Left hindlimb (tissue), 1 donor: Measurements from ENCODE around the gene ADARB2.
A peak's percentile ranks its signal among the peaks of the same experiment; 100 is the strongest.

ENCODE experiments used
- DNase-seq: peaks from one replicate; pipeline ENCODE4 v3.0.0-alpha.2; 2018

ADARB2 gene

DNA sequence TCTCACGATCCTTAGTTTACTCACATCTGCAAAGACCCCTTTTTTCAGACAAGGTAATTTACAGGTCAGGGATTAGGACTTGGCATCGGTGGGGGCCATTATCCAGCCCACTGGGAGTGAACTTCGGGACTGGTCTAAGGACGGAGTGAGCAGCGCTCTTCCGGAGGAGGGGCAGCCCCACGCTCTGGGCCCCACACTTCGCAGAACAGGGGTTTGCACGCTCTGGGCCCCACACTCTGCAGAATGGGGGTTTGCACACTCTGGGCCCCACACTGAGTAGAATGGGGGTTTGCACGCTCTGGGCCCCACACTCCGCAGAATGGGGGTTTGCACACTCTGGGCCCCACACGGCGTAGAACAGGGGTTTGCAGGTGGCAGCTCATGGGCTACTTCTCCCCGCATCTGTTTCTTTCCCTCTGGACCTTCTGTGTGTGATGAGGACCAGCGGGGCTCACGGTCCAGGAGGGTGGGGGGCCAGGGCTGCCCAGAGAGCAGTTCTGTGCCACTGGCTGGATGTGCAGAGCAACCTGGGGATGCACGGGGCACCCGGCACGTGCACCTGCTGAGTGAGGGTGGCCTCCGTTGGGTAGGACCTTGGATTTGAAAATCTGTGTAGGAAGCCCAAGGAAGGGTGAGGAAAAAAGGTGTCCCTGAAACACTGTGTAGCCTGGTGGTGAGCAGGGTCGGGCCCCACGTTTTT lies 546.4 kb downstream of the ADARB2 start:
- DNase-seq, result no peak

DNA sequence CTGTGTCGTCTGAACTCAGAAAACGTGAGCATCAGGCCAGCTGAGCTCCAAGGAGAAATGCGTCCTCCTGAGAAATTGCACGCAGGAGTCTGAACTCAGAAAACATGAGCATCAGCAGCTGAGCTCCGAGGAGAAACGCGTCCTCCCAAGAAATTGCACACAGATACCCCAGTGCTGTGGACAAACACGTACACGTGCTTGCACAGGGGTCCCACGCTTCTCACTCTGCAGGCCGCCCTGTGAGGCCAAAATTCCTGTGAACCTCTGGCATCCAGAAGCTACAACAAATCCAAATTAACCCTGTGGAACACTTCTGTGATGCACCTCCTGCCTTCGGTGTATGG lies 547.3 kb downstream of the ADARB2 start:
- DNase-seq, result no peak

DNA sequence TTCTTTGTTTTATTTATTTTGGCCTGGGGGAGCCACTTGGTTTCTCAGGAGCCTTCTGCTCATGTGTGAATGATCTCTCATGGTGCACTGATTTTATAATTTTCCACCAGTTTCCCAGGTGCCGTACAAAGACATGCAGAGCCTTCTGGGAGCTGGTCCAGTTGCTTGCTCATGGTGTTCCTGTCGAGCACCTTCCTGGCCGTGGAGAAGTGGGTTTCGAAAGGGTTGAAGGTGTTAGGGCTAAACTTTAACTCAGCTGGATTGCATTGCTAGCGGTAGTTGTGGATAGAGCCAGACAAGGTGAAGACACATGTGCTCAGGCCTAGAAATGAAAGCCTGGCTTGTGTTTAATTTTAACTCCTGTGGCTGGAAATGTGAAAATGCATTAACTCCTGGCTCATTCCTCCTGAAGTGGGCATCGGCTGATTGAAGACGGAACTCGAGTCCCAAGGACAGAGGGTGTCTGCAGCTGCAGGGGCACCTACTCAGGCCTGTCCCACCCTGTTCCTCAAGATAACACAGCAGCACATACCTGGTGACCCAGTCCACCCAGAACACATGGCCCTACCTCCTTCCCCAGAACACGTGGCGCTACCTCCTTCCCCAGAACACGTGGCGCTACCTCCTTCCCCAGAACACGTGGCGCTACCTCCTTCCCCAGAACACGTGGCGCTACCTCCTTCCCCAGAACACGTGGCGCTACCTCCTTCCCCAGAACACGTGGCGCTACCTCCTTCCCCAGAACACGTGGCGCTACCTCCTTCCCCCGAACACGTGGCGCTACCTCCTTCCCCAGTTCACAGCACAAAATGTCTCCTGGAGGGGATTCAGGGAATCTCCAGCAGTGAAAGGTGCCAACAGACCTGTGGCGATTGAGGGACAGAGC lies 547.9 kb downstream of the ADARB2 start:
- DNase-seq, result no peak

DNA sequence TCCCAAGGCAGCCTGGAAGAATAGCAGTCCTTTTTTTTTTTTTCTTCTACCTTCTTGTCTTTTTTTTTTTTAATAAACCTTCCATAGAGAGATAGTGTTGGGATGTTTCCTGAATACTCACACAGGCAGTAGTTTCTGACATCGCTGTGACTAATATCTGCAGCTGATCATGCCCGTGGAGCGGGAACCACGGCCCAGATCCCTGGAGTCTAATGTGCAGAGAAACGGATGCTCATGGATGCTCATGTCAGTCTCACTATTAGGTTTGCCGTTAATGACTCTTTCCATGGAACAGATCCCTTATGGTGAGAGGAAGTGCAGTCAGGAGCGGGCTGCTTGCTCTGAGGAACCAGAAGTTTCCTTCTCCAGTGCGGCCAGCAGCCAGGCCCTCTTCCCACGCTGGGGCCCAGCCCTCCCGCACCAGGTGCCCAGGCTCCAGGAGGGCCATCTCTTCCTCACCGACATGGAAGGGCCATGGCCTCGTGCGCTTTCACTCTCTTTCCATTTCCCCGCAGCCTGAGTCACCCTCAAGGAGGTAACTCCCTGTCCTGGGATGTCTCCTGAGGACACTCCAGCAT lies 548.7 kb downstream of the ADARB2 start:
- no peak for DNase-seq

DNA sequence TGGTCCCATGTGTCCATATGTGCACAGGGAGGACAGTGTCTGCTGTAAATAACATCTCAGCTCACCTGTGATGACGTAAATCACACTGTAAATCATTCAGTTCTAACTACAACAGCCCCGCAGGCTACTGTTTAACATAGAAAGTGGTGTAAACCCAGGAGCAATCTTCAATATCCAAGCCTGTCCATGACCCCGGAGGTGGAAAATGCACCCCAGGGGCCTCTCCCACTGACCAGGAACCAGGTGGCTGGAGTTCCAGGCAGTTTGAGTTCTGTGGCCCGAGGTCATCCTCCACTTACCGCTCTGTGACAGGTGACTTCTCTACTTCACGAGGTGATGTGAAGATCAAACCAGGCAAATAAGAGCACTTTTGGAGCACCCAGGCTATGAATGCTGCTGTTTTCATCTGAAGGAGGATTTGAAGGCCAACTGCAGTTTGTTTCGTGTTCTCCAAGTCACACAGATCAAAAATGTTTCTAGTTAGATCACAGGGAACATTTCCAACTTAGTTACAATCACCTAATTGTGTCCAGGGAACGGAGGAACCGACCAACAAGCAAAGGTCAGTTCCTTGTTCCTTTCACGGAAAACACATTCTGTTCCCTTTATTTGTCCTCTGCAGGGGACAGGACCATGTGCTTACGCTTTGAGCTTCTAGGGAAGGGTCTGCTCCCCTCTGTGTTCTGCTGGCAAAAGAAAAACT lies 549.3 kb downstream of the ADARB2 start:
- DNase-seq, result no peak

DNA sequence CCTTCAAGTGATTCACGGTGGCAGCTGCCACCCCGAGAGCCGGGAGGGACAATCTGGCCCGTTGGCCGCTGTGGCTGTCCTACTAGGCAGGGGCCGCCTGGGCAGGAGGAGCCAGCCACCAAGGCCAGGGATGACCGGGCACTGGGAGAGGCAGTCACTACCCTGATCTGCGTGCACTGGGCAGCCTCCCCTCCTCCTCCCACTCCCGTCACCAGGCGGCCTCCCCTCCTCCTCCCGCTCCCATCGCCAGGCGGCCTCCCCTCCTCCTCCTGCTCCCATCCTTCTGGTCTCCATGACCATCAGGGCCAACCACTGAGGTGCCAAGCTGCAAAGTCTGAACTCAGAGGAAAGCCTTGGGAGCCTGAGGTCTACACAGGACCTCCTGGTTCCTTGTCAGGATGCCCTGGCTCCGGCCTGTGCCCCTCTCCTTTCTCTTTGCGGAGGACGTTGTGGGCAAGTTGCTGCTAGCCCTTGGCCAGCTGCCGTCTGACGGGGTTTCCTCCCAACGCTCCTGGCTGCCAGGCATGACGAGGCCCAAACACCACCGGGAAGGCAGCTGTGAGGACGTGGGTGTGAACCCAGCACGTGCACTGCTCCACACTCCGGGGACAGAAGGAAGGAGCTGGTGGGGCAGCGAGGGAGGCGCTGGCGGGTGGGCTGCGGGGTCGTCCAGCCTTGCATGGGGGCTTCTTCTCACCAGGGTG lies 550.0 kb downstream of the ADARB2 start:
- no peak for DNase-seq

DNA sequence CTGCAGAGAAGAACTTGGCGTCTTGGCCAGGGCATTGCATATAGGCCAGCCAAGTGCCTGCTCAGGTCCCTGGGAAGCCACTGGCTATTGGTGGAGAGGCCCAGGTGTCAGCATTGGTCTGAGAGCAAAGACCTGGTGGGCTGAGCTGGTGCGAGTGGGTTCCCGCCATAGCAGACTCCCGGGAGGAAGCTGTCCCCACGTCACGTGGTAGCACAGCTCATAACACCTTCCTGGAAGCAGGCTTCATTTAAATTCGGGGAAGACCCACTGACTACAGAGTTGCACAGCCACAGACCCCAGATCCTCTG lies 550.7 kb downstream of the ADARB2 start:
- DNase-seq, result no peak

DNA sequence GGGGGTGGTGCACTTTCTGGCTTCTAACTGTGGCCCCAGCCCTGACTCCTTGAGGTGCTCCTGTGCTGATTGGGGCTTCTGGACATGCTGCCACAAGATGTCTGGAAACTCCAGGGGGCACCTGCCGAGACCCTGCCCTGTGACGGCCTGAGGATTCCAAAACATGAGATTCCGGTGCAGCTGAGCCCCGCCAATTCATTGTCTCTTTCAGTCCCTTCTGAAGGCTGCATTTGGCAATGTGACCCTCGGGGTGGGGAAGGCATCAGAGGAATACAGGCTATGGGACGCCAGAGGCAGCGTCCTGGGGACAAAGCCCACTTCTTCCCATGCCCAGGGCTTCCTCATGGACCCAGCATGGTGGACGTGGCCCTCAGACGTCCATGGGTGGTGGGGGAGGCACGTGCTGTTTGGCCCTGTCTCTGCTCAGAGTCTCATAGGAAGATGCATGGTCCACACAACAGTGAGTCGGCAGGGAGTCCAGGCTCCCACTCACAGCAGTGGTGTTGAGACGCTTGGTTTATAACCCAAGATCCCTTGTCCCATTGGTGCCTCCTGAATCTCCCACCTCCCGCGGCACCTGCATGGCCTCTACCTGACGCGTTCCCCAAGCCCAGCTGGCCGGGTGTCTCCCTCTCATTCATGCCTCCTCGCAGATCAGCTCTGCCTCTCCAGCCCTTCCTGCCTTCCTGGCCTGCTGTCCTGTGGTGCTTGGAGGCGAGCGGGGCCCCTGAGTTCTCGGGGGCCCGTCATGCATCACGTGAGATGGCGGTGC lies 551.2 kb downstream of the ADARB2 start:
- DNase-seq, result no peak

DNA sequence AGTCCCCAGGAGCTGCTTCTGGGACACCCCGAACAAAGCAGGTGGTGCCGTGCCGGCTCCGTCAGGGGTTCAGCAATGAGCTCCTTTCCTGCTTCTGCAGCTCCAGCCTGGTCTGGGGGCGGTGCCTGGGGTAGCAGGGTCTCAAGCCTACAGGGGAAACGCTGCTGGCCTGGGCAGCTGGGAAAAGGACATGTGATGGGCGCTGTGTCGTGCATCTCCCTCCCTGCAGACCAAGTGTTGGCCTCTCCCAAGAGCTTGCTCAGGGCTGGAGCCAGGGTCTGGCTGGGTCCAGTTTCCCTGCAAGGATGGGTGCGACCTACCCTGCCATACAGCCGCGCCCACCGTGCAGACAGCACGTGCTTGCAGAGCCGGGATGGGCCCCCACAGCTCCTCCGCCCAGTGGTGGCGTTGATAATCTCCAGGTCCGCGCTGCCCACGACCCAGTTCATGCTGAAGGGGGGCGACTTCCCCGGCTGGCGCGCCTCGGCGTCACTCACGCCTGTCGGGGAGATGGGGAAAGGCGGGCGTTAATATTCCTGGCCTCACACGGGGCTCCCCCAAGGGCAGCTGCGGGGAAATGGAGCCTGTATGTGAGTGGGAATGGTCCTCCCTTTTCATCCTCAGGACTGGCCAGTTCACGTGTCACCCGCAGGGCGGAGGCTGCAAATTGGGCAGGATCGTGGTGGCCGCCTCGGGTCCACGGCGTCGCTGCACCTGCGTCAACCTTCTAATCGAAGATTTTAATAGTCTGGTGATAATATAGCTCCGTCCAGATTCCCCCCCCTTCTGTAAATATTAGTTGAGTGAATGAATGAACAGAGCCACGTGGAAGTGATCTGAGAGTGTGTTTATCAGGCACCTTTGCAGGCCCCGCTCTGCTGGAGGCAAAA lies 552.5 kb downstream of the ADARB2 start:
- no peak for DNase-seq

DNA sequence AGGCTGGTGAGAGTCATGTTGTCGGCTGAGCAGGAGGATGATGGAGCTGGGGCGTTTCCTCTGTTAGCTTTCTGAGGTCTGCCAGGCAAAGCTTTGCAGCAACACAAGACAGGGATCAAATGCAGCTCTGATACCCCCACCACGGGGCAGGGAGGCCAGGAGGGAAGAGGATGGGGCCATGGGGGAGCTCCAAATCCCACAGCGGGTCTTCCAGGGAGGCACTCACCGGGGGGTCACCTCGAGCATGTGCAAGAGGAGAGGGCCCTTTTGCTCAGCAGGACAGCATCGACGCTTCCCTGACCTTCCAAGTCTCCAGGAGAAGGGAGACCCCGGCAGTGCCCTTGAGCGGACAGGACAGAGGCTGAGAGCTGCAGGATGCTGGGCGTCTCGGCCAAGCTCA lies 553.6 kb downstream of the ADARB2 start:
- DNase-seq, result no peak

DNA sequence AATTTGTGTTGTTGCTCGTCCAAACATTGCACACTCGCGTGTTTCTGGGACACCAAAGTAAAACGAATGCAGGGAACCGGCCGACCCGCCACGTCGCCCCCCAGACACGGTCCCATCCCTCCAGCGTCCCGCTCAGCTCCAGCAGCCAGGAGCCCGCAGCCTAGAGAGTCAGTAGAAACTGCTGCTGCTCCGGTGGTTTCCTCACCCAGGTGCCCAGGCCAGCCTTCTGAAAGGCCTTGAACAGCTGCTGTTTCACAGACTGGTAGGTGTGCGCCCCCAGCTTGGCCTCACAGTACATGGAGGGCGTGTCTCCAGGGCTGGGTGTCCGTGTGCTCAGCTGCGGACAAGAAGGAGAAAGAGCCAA lies 554.3 kb downstream of the ADARB2 start:
- peak; percentile 47 for DNase-seq

DNA sequence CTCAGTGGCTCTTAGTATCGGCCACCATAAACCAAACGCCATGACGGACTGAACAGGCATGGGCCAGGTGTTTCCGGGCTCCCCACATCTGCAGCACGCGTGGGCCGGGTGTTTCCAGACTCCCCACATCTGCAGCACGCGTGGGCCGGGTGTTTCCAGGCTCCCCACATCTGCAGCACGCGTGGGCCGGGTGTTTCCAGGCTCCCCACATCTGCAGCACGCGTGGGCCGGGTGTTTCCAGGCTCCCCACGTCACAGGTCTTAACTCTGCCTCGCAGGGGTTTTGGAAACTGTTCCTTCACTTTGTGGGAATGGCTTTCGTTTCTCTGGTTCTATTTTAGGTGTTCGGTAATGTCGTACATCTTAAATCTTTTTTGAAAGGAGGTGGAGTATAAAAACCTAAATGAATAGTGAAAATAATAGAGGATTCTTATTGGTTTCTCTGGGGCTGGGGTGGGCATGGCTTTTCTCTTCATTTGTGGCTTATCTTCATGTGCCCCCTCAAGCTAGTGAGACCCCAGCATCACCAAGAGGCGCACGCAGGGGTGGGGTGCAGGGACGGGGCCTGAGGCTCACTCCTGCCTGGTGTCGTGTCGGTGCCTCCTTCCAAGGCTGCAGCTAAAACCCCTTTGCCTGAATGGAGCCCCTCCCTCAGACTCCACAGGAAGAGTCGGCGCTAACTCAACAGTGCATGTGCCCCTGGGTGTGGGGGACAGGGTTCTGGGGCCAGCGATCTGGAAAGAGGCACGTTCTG lies 554.9 kb downstream of the ADARB2 start:
- DNase-seq, result no peak

DNA sequence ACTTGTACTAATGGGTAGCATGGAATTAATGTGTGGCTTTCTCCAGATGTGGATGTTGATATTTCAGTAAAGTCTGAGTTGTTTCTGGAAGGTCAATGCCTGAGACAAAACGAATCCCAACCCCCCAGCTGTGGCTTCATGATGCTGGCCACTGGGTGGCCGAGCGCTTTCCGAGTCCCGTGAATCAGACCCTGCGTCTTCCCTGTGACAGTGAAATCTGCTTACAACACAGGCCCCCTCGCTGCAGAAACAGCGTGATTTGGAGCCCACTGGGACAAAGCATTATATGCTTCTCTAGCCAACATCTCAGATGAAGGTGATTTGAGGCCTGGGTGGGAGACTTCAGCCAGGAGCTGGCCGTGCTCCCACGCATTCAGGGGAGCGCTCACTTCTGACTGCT lies 556.5 kb downstream of the ADARB2 start:
- DNase-seq, result no peak

DNA sequence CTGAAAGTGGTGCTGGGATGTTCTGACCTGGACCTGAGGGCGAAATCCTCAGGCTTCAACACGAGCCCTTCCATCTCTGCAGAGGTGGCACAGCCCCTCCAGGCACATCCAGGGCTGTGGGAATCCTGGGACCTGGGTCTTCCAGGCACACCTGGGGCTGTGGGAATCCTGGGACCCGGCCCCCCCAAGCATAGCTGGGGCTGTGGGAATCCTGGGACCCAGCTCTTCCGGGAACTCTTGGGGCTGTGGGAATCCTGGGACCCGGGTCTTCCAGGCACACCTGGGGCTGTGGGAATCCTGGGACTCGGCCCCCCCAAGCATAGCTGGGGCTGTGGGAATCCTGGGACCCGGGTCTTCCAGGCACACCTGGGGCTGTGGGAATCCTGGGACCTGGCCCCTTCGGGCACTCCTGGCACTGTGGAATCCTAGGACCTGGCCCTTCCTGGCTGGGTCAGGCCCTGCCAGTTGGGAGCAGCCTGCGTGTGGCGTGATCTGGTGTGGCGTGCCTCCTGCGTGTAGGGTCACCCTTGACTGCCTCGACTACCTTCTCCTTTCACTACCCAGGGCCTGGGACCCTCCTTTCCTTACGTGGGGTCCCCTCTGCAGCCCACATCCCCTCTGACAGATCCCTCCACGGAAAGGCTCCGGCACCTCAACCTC lies 557.1 kb downstream of the ADARB2 start:
- no peak for DNase-seq

DNA sequence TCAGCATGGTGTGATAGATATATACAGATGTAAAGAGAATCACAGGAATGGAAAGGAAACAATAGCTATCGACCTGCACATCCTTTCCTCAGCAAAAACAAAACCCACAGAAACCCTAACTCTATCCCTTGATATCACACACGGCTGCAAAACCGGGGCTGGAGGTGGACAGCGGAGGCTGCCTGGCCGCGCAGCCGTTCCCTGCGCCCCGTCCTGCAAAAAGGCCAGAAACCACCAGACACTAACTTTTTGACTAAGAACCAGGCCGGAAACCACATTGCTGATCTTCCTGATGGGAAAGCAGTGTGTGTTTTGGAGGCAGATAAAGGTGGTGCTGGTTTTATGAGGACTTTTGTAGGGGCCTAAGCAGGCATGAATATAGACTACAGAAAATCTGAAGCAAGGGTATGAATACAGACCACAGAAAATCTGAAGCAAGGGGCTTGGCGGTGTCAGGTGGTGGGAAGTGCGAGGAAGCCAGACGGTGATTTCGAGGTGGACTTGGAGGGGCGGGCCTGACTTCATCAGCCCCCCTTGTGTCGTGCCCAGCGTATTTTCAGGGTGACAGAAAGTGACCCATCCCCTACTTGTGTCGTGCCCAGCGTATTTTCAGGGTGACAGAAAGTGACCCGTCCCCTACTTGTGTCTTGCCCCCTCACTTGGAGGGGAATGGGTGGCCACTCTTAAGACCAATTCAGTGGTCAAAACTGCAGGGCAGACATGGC lies 557.8 kb downstream of the ADARB2 start:
- DNase-seq, result no peak

DNA sequence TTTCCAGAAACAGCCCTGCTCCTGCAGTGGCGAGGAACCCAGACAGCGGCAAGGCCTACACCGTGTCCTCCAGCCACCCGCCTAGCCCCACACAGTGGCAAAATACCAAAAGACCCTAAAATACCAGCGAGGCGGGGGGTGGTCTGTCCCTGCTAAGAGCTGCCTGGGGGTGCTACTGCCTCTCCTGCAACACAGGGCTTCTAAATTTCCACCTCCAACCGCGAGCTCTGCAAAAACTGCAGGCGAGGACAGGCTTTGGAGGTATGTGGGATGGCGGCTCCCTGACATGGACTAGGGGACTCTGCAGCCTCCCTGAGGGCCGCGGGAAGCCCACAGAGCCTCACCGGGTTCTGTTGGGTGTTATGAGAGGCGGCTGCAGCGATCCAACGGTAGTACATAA lies 558.8 kb downstream of the ADARB2 start:
- no peak for DNase-seq

DNA sequence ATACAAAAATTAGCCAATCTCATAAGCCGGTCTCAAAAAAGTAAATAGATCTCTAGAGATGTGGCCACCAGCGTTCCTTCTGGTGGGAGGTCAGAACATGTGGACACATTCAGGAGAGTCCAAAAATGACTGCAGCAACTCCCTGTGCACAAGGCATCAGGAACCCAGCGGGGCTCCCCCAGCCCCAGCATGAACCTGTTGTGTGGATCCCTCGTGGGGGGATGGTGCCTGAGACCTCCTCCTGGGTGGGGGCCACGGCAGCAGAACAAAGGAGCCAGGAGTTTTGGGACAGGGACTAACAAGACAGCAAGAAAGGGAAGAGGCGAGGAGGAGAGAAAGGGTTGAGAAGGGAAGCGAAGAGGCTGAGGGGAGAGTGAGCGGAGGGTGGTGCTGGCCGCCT lies 559.4 kb downstream of the ADARB2 start:
- no peak for DNase-seq

DNA sequence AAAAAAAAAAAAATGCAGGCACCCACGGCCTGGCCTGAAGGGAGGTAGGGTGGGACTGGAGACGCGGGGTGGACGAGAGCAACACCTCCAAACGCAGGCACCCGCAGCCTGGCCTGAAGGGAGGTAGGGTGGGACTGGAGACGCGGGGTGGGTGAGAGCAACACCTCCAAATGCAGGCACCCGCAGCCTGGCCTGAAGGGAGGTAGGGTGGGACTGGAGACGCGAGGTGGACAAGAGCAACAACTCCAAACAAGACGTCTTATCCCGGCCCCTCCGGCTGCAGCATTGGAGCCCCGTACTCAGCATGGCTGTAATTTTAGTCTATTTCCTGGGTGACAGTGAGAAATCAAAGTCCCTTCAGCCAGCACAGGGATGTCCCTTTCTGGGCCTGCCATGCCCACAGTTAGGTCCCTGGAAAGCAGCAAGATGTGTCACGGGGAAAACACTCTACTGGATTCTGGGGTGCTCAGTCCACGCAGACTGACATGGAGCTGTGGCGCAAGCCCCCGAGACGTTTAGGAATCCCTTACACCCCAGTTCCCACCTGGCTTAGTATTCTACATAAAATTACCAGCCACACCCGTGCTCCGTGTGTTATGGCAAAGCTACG lies 561.3 kb downstream of the ADARB2 start:
- no peak for DNase-seq

DNA sequence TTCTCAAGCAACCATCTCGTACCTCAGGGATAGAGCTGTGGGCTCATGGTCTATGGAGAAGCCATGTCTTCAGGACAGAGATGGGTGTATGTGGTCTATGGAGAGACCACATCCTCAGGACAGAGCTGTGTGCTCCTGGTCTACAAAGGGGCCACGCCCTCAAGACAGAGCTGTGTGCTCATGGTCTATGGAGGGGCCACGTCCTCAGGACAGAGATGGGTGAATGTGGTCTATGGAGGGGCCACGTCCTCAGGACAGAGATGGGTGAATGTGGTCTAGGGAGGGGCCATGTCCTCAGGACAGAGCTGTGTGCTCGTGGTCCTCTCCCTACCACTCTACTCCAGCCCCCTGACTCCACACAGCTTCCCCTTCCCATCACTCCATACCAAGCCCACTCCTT lies 563.3 kb downstream of the ADARB2 start:
- DNase-seq, result no peak
